Gastrocnemius medialis (tissue), 4 donors: ENCODE measurements around the gene TCF4.

ENCODE experiments used
- POLR2A ChIP-seq, 2 donors: fragments of 450-650 bp; IDR thresholded peaks; one replicate each; pipeline ENCODE4 v1.6.1; 2017; ENCODE audit warnings: antibody characterized with exemption in 2 of 2, mild to moderate bottlenecking in 2 of 2, moderate library complexity in 2 of 2
- TF ChIP-seq, protein P1 (sequence below), 5 experiments: fragments of 450-650 bp in 3 of 5; fragments of 200-600 bp in 2 of 5; sonication (generic) in 2 of 5; IDR thresholded peaks in 4 of 5; conservative IDR thresholded peaks in 1 of 5; 1 replicate in 4 of 5; 2 replicates in 1 of 5; pipeline ENCODE4 v1.5.1; 2016 to 2019; ENCODE audit warnings: antibody characterized with exemption in 5 of 5, mild to moderate bottlenecking in 3 of 5, moderate library complexity in 3 of 5

DNA sequence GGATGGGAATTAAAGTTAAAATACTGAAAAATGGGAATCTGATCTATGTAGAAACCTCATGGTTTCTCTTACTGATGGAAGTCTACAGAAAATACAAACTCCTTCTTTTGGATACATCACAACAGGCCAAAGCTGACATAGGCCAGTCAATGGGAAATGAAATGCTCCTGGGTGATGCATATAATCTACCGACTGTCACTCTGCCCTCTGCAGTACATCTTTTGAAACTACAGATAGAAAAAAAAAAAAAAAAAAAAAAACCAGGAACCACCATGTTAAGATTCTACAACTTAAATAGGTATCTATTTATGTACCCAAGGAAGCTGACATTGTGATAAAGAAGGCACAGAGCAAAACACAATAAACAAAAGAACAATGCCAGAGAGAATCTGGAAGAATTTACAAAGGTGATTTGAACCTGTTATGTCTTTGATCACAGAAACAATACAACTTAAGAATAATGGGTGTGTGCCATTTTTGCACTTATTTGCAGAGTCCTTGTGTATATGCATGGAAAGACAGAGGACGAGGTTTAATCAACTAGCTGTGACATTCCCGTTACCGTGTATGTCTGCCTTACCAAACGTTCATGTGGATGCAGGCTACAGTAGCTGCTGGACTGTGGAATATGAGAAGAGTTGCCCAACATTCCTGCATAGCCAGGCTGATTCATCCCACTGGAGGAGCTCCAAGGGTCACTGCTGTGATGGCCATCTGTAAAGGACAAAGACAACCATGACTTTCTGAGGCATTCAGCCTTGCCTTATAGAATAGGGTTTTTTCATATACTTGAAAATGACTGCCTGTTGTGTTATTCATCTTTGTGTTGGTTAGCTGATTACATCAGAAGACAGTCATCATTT is 312.7 kb downstream of the TCF4 start:
- TF ChIP-seq, protein P1, sequence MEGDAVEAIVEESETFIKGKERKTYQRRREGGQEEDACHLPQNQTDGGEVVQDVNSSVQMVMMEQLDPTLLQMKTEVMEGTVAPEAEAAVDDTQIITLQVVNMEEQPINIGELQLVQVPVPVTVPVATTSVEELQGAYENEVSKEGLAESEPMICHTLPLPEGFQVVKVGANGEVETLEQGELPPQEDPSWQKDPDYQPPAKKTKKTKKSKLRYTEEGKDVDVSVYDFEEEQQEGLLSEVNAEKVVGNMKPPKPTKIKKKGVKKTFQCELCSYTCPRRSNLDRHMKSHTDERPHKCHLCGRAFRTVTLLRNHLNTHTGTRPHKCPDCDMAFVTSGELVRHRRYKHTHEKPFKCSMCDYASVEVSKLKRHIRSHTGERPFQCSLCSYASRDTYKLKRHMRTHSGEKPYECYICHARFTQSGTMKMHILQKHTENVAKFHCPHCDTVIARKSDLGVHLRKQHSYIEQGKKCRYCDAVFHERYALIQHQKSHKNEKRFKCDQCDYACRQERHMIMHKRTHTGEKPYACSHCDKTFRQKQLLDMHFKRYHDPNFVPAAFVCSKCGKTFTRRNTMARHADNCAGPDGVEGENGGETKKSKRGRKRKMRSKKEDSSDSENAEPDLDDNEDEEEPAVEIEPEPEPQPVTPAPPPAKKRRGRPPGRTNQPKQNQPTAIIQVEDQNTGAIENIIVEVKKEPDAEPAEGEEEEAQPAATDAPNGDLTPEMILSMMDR (IDR thresholded peaks at IDR 0.05 in 4 of 5, conservative IDR thresholded peaks at IDR 0.05 in 1 of 5) = peak in 2 of 5 experiments; percentile 31 to 34
- TF ChIP-seq POLR2A (IDR thresholded peaks at IDR 0.05) = no peak
